Karpas-422 (cell line): Measurements from ENCODE around the gene PIK3R1. TPM values are rescaled to one million over a fixed set of nuclear protein-coding genes. Genes with fewer than 3 reads are reported as not detected.

Experiments
- DNase-seq: peaks from one replicate; pipeline ENCODE4 v3.0.0-alpha.2; 2015
- H2AFZ ChIP-seq: fragments of 200-600 bp; sonication (generic); 2 replicates; pipeline ENCODE4 v1.6.1; 2014; ENCODE audit warnings: antibody characterized with exemption, low read length, mixed read lengths
- H3K27ac ChIP-seq: fragments of 200-600 bp; sonication (generic); 2 replicates; pipeline ENCODE4 v1.5.1; 2014; ENCODE audit warnings: mild to moderate bottlenecking, low read length, moderate library complexity
- H3K27me3 ChIP-seq: fragments of 200-600 bp; sonication (generic); 2 replicates; pipeline ENCODE4 v1.6.1; 2014; ENCODE audit warnings: low read length, mixed read lengths
- H3K36me3 ChIP-seq: fragments of 200-600 bp; sonication (generic); 2 replicates; pipeline ENCODE4 v1.6.1; 2014; ENCODE audit warnings: low read length, mixed read lengths; ENCODE audit not compliant: insufficient read depth
- H3K4me1 ChIP-seq: fragments of 200-600 bp; sonication (generic); 2 replicates; pipeline ENCODE4 v1.6.1; 2014; ENCODE audit warnings: mild to moderate bottlenecking, low read length, mixed read lengths
- H3K4me2 ChIP-seq: fragments of 200-600 bp; sonication (generic); 2 replicates; pipeline ENCODE4 v1.6.1; 2014; ENCODE audit warnings: low read length, low read depth, mild to moderate bottlenecking; ENCODE audit not compliant: poor library complexity, severe bottlenecking
- H3K4me3 ChIP-seq: fragments of 200-600 bp; sonication (generic); 2 replicates; pipeline ENCODE4 v1.5.1; 2014; ENCODE audit warnings: mild to moderate bottlenecking, antibody characterized with exemption, low read length, mixed read lengths
- H3K79me2 ChIP-seq: fragments of 200-600 bp; sonication (generic); 2 replicates; pipeline ENCODE4 v1.6.1; 2014; ENCODE audit warnings: mild to moderate bottlenecking, low read length, mixed read lengths
- H3K9ac ChIP-seq: fragments of 200-600 bp; sonication (generic); 2 replicates; pipeline ENCODE4 v1.6.0; 2014; ENCODE audit warnings: low read length
- H3K9me2 ChIP-seq: fragments of 200-600 bp; sonication (generic), shearing (Covaris generic); replicated peaks from 2 replicates; pipeline ENCODE4 v1.6.0; 2014; ENCODE audit warnings: mild to moderate bottlenecking, low read length, moderate library complexity; ENCODE audit not compliant: insufficient read depth
- H3K9me3 ChIP-seq: fragments of 300-700, 200-600 bp; sonication (generic); 2 replicates; pipeline ENCODE4 v1.6.1; 2014; ENCODE audit warnings: low read length, mixed read lengths
- H4K20me1 ChIP-seq: fragments of 200-600 bp; sonication (generic); 2 replicates; pipeline ENCODE4 v1.6.1; 2014; ENCODE audit warnings: mild to moderate bottlenecking, antibody characterized with exemption, low read length, low read depth; ENCODE audit not compliant: insufficient read depth
- total RNA-seq: library from RNA; depleted of rRNA; stranded (reverse); fragments of >200 nt; shearing (Covaris generic); gene quantifications from 2 replicates; pipeline ENCODE4 v1.2.3, GENCODE V29; 2014; ENCODE audit warnings: low replicate concordance

PIK3R1 gene
- total RNA-seq, 1 experiment from 2014 or later: 24.0 TPM

- DNase-seq: no peak
- H3K4me2 ChIP-seq: no peak overlapping the region
- H3K9me3 ChIP-seq: no peaks in the 10 kb centered on the region
- no peak overlapping the region for H3K4me3 ChIP-seq
- H2AFZ ChIP-seq: no peak overlapping the region
- H3K27me3 ChIP-seq: no peaks in the 10 kb centered on the region
- peaks cover 13% of the 10 kb centered on the region for H3K4me1 ChIP-seq
- H3K27ac ChIP-seq: no peak overlapping the region
- H4K20me1 ChIP-seq: no peaks in the 10 kb centered on the region
- no peaks in the 10 kb centered on the region for H3K79me2 ChIP-seq
- no peaks in the 10 kb centered on the region for H3K36me3 ChIP-seq
- H3K9me2 ChIP-seq: no peaks in the 10 kb centered on the region
- no peak overlapping the region for H3K9ac ChIP-seq
Measured at GRCh38 chr5:68336200-68336599, 120.6 kb downstream of the PIK3R1 start.

GRCh38 chr5:68337235-68337634, 121.7 kb downstream of the PIK3R1 start:
- H3K79me2 ChIP-seq: no peaks in the 10 kb centered on the region
- H3K9ac ChIP-seq: no peak overlapping the region
- H3K4me1 ChIP-seq: peaks cover 3% of the 10 kb centered on the region
- H3K4me3 ChIP-seq: no peak overlapping the region
- no peaks in the 10 kb centered on the region for H3K27me3 ChIP-seq
- no peak for DNase-seq
- H3K4me2 ChIP-seq: no peak overlapping the region
- no peaks in the 10 kb centered on the region for H3K36me3 ChIP-seq
- no peak overlapping the region for H3K27ac ChIP-seq
- H4K20me1 ChIP-seq: no peaks in the 10 kb centered on the region
- H3K9me2 ChIP-seq: no peaks in the 10 kb centered on the region
- H3K9me3 ChIP-seq: no peaks in the 10 kb centered on the region
- no peak overlapping the region for H2AFZ ChIP-seq

- Histone ChIP-seq H2AFZ (no peak overlapping the region), H3K9me2 (no peaks in the 10 kb centered on the region), H4K20me1 (no peaks in the 10 kb centered on the region), H3K4me1 (no peaks in the 10 kb centered on the region), H3K79me2 (no peaks in the 10 kb centered on the region), H3K27me3 (no peaks in the 10 kb centered on the region), H3K4me3 (no peak overlapping the region), H3K27ac (no peak overlapping the region), H3K9me3 (no peaks in the 10 kb centered on the region), H3K4me2 (no peak overlapping the region), H3K9ac (no peak overlapping the region), H3K36me3 (no peaks in the 10 kb centered on the region)
- no peak for DNase-seq
Measured at GRCh38 chr5:68339921-68340321, 124.4 kb downstream of the PIK3R1 start.

- Histone ChIP-seq H3K9me3 (no peaks in the 10 kb centered on the region), H3K27me3 (no peaks in the 10 kb centered on the region), H3K9ac (no peak overlapping the region), H3K79me2 (no peaks in the 10 kb centered on the region), H2AFZ (no peak overlapping the region), H3K4me3 (no peak overlapping the region), H3K27ac (no peak overlapping the region), H3K9me2 (no peaks in the 10 kb centered on the region), H3K36me3 (no peaks in the 10 kb centered on the region), H3K4me1 (no peaks in the 10 kb centered on the region), H3K4me2 (no peak overlapping the region), H4K20me1 (no peaks in the 10 kb centered on the region)
- DNase-seq: no peak
Measured at GRCh38 chr5:68341006-68341405, 125.5 kb downstream of the PIK3R1 start.

GRCh38 chr5:68342693-68343092, 127.1 kb downstream of the PIK3R1 start:
- H3K4me3 ChIP-seq: no peak overlapping the region
- H3K27me3 ChIP-seq: no peaks in the 10 kb centered on the region
- no peaks in the 10 kb centered on the region for H3K79me2 ChIP-seq
- H3K27ac ChIP-seq: no peak overlapping the region
- DNase-seq: no peak
- no peak overlapping the region for H2AFZ ChIP-seq
- H4K20me1 ChIP-seq: no peaks in the 10 kb centered on the region
- H3K9me2 ChIP-seq: no peaks in the 10 kb centered on the region
- no peaks in the 10 kb centered on the region for H3K4me1 ChIP-seq
- H3K36me3 ChIP-seq: no peaks in the 10 kb centered on the region
- H3K9ac ChIP-seq: no peak overlapping the region
- no peaks in the 10 kb centered on the region for H3K9me3 ChIP-seq
- H3K4me2 ChIP-seq: no peak overlapping the region

GRCh38 chr5:68343421-68343826, 127.9 kb downstream of the PIK3R1 start:
- Histone ChIP-seq H3K36me3 (no peaks in the 10 kb centered on the region), H3K27ac (no peak overlapping the region), H3K79me2 (no peaks in the 10 kb centered on the region), H3K9me2 (no peaks in the 10 kb centered on the region), H3K27me3 (no peaks in the 10 kb centered on the region), H3K9me3 (no peaks in the 10 kb centered on the region), H3K4me1 (no peaks in the 10 kb centered on the region), H3K4me2 (no peak overlapping the region), H3K4me3 (no peak overlapping the region), H2AFZ (no peak overlapping the region), H4K20me1 (no peaks in the 10 kb centered on the region), H3K9ac (no peak overlapping the region)
- DNase-seq: no peak

- Histone ChIP-seq H3K4me2 (no peak overlapping the region), H3K9me3 (no peaks in the 10 kb centered on the region), H3K36me3 (no peaks in the 10 kb centered on the region), H3K4me3 (no peak overlapping the region), H3K9me2 (no peaks in the 10 kb centered on the region), H3K9ac (no peak overlapping the region), H3K27me3 (no peaks in the 10 kb centered on the region), H2AFZ (no peak overlapping the region), H3K27ac (no peak overlapping the region), H3K79me2 (no peaks in the 10 kb centered on the region), H3K4me1 (no peaks in the 10 kb centered on the region), H4K20me1 (no peaks in the 10 kb centered on the region)
- DNase-seq: no peak
Measured at GRCh38 chr5:68344447-68345111, 129.0 kb downstream of the PIK3R1 start.

GRCh38 chr5:68345171-68345570, 129.6 kb downstream of the PIK3R1 start:
- H3K9ac ChIP-seq: no peak overlapping the region
- no peak overlapping the region for H3K4me3 ChIP-seq
- no peaks in the 10 kb centered on the region for H3K9me3 ChIP-seq
- H3K27ac ChIP-seq: no peak overlapping the region
- H3K36me3 ChIP-seq: no peaks in the 10 kb centered on the region
- no peak overlapping the region for H3K4me2 ChIP-seq
- DNase-seq: no peak
- no peaks in the 10 kb centered on the region for H3K9me2 ChIP-seq
- no peaks in the 10 kb centered on the region for H4K20me1 ChIP-seq
- no peaks in the 10 kb centered on the region for H3K79me2 ChIP-seq
- no peaks in the 10 kb centered on the region for H3K4me1 ChIP-seq
- no peaks in the 10 kb centered on the region for H3K27me3 ChIP-seq
- no peak overlapping the region for H2AFZ ChIP-seq
